KMS-11 (cell line): ENCODE data around the gene POR.
"Not testable (repeated sequence)": the region's sequence is repeated elsewhere in the genome, so short reads cannot be mapped to it uniquely, and the experiment has no call there.

Experiments used
- H2AFZ ChIP-seq: fragments of 200-600 bp; sonication (generic); 2 replicates; pipeline ENCODE4 v1.6.1; 2016; ENCODE audit warnings: antibody characterized with exemption, mixed run types, low read depth
- H3K27ac ChIP-seq: fragments of 200-600 bp; sonication (generic); 2 replicates; pipeline ENCODE4 v1.6.1; 2016; ENCODE audit warnings: mild to moderate bottlenecking, mixed run types
- H3K27me3 ChIP-seq: fragments of 200-600 bp; sonication (generic); 2 replicates; pipeline ENCODE4 v1.6.1; 2017; ENCODE audit warnings: mild to moderate bottlenecking, low read depth, mixed run types, moderate library complexity; ENCODE audit not compliant: insufficient read depth
- H3K36me3 ChIP-seq: fragments of 200-600 bp; sonication (generic); 2 replicates; pipeline ENCODE4 v1.6.1; 2017; ENCODE audit warnings: mild to moderate bottlenecking, mixed run types; ENCODE audit not compliant: insufficient read depth
- H3K4me1 ChIP-seq: fragments of 200-600 bp; sonication (generic); 2 replicates; pipeline ENCODE4 v1.6.1; 2016; ENCODE audit warnings: mild to moderate bottlenecking, low read depth, mixed run types; ENCODE audit not compliant: poor library complexity, severe bottlenecking
- H3K4me2 ChIP-seq: fragments of 200-600 bp; sonication (generic); 2 replicates; pipeline ENCODE4 v1.7.0; 2016; ENCODE audit warnings: mild to moderate bottlenecking, mixed run types
- H3K4me3 ChIP-seq: fragments of 200-600 bp; sonication (generic); IDR thresholded peaks from 2 replicates; pipeline ENCODE4 v1.6.1; 2017; ENCODE audit warnings: low read depth, low read length, mixed read lengths; ENCODE audit not compliant: insufficient read depth
- H3K79me2 ChIP-seq: fragments of 200-600 bp; sonication (generic); 2 replicates; pipeline ENCODE4 v1.6.1; 2016; ENCODE audit warnings: low read depth, mixed run types; ENCODE audit not compliant: insufficient read depth
- H3K9ac ChIP-seq: fragments of 200-600 bp; sonication (generic); 2 replicates; pipeline ENCODE4 v1.6.1; 2016; ENCODE audit warnings: mild to moderate bottlenecking, mixed run types
- H4K20me1 ChIP-seq: fragments of 200-600 bp; sonication (generic); 2 replicates; pipeline ENCODE4 v1.6.1; 2016; ENCODE audit warnings: mild to moderate bottlenecking, mixed run types; ENCODE audit not compliant: insufficient read depth
- TF ChIP-seq, protein P1 (sequence below): fragments of 200-600 bp; sonication (generic); conservative IDR thresholded peaks from 2 replicates; pipeline ENCODE4 v1.6.1; 2017; ENCODE audit warnings: low read depth, mild to moderate bottlenecking, antibody characterized with exemption, low read length, moderate library complexity, mixed read lengths

The POR gene

GRCh38 chr7:75900617-75901315 is 14.2 kb upstream of the POR start:
- Histone ChIP-seq H2AFZ (no peak overlapping the region), H3K9ac (no peak overlapping the region), H4K20me1 (no peaks in the 10 kb centered on the region), H3K27ac (no peak overlapping the region), H3K4me2 (no peak overlapping the region), H3K36me3 (no peaks in the 10 kb centered on the region), H3K4me3 (no peak overlapping the region), H3K79me2 (no peaks in the 10 kb centered on the region), H3K27me3 (no peaks in the 10 kb centered on the region; the same call in 1 of the 2 replicates), H3K4me1 (peaks cover 17% of the 10 kb centered on the region)
- TF ChIP-seq, protein P1, sequence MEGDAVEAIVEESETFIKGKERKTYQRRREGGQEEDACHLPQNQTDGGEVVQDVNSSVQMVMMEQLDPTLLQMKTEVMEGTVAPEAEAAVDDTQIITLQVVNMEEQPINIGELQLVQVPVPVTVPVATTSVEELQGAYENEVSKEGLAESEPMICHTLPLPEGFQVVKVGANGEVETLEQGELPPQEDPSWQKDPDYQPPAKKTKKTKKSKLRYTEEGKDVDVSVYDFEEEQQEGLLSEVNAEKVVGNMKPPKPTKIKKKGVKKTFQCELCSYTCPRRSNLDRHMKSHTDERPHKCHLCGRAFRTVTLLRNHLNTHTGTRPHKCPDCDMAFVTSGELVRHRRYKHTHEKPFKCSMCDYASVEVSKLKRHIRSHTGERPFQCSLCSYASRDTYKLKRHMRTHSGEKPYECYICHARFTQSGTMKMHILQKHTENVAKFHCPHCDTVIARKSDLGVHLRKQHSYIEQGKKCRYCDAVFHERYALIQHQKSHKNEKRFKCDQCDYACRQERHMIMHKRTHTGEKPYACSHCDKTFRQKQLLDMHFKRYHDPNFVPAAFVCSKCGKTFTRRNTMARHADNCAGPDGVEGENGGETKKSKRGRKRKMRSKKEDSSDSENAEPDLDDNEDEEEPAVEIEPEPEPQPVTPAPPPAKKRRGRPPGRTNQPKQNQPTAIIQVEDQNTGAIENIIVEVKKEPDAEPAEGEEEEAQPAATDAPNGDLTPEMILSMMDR: no peak

DNA sequence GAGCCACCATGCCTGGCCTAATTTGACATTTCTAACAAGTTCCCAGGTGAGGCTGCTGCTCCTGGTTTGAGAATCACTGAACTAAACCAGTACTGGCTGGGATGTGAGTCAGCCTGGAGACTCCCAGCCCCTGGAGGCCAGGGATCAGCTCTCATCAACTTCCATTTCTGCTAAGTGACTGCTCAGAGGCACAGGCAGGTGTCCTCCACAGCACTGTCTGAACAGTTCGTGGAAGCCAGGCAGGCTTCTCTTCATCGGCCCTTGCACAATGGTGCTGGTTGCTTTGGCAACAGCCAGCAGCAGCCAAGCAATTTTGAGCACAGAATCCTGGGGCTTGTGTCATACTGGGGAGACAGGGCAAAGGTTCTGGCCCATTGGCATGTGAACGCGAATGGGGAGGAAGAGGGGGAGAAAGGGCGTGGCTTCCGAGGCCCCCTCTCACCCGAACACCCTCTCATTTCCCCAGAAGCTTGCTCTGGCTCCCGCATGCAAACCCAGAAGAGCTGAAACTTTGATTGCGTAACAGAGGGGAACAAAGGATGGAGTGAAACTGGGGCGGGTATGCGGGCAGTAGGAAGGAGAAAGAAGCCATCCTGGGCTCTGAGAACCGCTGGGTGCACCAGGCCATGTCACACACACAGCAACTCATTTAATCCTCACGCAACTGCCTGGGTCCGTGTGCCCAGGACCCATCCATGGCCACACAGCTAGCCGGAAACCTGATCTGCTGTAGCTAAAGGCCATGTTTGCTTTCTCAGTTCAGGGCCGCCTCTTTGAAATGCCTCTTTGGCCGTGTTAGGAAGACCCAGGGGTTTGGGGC is 9.0 kb upstream of the POR start:
- no peaks in the 10 kb centered on the region for H4K20me1 ChIP-seq
- H3K79me2 ChIP-seq: no peaks in the 10 kb centered on the region
- peak overlapping the region; percentile 43 for H3K27ac ChIP-seq
- H3K36me3 ChIP-seq: no peaks in the 10 kb centered on the region
- H3K9ac ChIP-seq: peak overlapping the region; percentile 17; the same call in 1 of the 2 replicates
- peak overlapping the region; percentile 58 for H3K4me2 ChIP-seq
- peaks cover 27% of the 10 kb centered on the region for H3K4me1 ChIP-seq
- H2AFZ ChIP-seq: peak overlapping the region; percentile 57
- TF ChIP-seq, protein P1: no peak
- no peaks in the 10 kb centered on the region; the same call in 1 of the 2 replicates for H3K27me3 ChIP-seq
- H3K4me3 ChIP-seq: no peak overlapping the region

DNA sequence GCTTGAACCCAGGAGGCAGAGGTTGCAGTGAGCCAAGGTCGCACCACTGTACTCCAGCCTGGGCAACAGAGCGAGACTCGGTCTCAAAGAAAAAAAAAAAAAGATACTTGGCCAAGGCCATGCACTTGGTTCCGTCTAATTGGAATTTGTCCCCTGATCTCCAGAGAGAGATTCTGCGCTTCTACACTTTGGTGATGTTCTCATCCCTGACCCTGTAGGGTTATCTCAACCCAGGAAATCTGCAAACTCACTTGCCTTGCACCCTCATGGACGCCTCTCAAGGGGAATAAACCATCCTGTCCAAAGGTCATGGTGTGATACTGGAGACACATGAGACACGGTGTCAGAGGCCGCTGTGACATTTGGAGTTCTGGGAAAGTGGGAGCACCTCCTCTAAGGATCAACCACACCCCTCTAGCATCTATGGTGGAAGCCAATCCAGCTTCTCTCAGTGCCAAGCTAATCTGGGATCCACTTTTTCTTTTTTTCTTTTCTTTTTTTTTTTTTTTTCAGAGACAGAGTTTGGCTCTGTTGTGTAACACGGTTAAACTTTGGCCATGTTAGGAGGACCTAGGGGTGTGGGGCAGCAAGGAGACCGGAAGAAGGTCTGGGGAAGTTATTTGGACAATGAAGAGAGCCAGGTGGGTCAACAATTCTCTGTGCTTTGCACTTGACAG is 7.8 kb upstream of the POR start:
- Histone ChIP-seq H2AFZ (no peak overlapping the region), H3K27me3 (no peaks in the 10 kb centered on the region; the same call in 1 of the 2 replicates), H3K4me3 (no peak overlapping the region), H3K4me1 (peaks cover 27% of the 10 kb centered on the region), H3K36me3 (no peaks in the 10 kb centered on the region), H3K9ac (no peak overlapping the region), H4K20me1 (no peaks in the 10 kb centered on the region), H3K79me2 (no peaks in the 10 kb centered on the region), H3K4me2 (no peak overlapping the region), H3K27ac (no peak overlapping the region)
- TF ChIP-seq, protein P1: no peak

GRCh38 chr7:75907668-75908039 is 7.3 kb upstream of the POR start:
- H3K4me3 ChIP-seq, H3K36me3 ChIP-seq, H3K27ac ChIP-seq, H4K20me1 ChIP-seq, H3K4me2 ChIP-seq, H3K9ac ChIP-seq, H3K27me3 ChIP-seq, H3K79me2 ChIP-seq, H2AFZ ChIP-seq: not testable (repeated sequence)
- peaks cover 27% of the 10 kb centered on the region for H3K4me1 ChIP-seq
